KMS-11 (cell line): Measurements from ENCODE around the gene PROM2.

Experiments
- H2AFZ ChIP-seq: fragments of 200-600 bp; sonication (generic); 2 replicates; pipeline ENCODE4 v1.6.1; 2016; ENCODE audit warnings: antibody characterized with exemption, mixed run types, low read depth
- H3K27ac ChIP-seq: fragments of 200-600 bp; sonication (generic); 2 replicates; pipeline ENCODE4 v1.6.1; 2016; ENCODE audit warnings: mild to moderate bottlenecking, mixed run types
- H3K27me3 ChIP-seq: fragments of 200-600 bp; sonication (generic); 2 replicates; pipeline ENCODE4 v1.6.1; 2017; ENCODE audit warnings: mild to moderate bottlenecking, low read depth, mixed run types, moderate library complexity; ENCODE audit not compliant: insufficient read depth
- H3K36me3 ChIP-seq: fragments of 200-600 bp; sonication (generic); 2 replicates; pipeline ENCODE4 v1.6.1; 2017; ENCODE audit warnings: mild to moderate bottlenecking, mixed run types; ENCODE audit not compliant: insufficient read depth
- H3K4me1 ChIP-seq: fragments of 200-600 bp; sonication (generic); 2 replicates; pipeline ENCODE4 v1.6.1; 2016; ENCODE audit warnings: mild to moderate bottlenecking, low read depth, mixed run types; ENCODE audit not compliant: poor library complexity, severe bottlenecking
- H3K4me2 ChIP-seq: fragments of 200-600 bp; sonication (generic); 2 replicates; pipeline ENCODE4 v1.7.0; 2016; ENCODE audit warnings: mild to moderate bottlenecking, mixed run types
- H3K4me3 ChIP-seq: fragments of 200-600 bp; sonication (generic); IDR thresholded peaks from 2 replicates; pipeline ENCODE4 v1.6.1; 2017; ENCODE audit warnings: low read depth, low read length, mixed read lengths; ENCODE audit not compliant: insufficient read depth
- H3K79me2 ChIP-seq: fragments of 200-600 bp; sonication (generic); 2 replicates; pipeline ENCODE4 v1.6.1; 2016; ENCODE audit warnings: low read depth, mixed run types; ENCODE audit not compliant: insufficient read depth
- H3K9ac ChIP-seq: fragments of 200-600 bp; sonication (generic); 2 replicates; pipeline ENCODE4 v1.6.1; 2016; ENCODE audit warnings: mild to moderate bottlenecking, mixed run types
- H4K20me1 ChIP-seq: fragments of 200-600 bp; sonication (generic); 2 replicates; pipeline ENCODE4 v1.6.1; 2016; ENCODE audit warnings: mild to moderate bottlenecking, mixed run types; ENCODE audit not compliant: insufficient read depth
- TF ChIP-seq, protein P1 (sequence below): fragments of 200-600 bp; sonication (generic); conservative IDR thresholded peaks from 2 replicates; pipeline ENCODE4 v1.6.1; 2017; ENCODE audit warnings: low read depth, mild to moderate bottlenecking, antibody characterized with exemption, low read length, moderate library complexity, mixed read lengths

Gene PROM2

DNA sequence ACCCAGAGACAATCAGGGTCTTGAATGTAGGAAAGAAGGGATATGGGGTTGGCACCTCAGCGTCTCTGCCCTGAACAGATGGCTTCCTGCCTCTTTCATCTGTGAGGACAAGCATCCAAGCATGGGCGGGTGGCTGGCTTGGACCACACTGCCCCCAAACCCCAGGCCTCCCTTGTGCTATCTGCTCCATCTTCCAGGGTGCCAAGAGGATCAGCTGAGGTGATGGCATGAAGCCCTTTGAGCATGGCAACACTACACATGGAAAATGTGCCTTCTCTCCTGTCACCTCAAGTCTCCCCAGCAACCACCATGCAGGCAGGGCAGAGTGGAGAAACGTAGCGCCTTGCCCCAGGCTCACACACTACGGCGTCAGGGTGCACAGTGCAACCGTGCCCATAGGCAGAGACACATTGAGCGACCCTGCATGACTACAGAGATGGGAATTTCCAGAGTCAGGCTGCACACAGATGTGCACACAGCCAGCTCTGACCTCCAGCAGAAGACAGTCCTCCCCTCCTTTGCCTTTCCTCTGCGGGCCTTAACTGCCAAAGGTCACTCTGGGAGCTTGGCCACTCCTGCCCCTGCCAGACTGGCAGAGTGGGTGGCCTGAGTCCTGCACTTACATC is 24.4 kb downstream of the PROM2 start:
- no peaks in the 10 kb centered on the region for H3K79me2 ChIP-seq
- no peaks in the 10 kb centered on the region for H3K4me1 ChIP-seq
- TF ChIP-seq, protein P1, sequence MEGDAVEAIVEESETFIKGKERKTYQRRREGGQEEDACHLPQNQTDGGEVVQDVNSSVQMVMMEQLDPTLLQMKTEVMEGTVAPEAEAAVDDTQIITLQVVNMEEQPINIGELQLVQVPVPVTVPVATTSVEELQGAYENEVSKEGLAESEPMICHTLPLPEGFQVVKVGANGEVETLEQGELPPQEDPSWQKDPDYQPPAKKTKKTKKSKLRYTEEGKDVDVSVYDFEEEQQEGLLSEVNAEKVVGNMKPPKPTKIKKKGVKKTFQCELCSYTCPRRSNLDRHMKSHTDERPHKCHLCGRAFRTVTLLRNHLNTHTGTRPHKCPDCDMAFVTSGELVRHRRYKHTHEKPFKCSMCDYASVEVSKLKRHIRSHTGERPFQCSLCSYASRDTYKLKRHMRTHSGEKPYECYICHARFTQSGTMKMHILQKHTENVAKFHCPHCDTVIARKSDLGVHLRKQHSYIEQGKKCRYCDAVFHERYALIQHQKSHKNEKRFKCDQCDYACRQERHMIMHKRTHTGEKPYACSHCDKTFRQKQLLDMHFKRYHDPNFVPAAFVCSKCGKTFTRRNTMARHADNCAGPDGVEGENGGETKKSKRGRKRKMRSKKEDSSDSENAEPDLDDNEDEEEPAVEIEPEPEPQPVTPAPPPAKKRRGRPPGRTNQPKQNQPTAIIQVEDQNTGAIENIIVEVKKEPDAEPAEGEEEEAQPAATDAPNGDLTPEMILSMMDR: no peak
- H3K27ac ChIP-seq: no peak overlapping the region
- no peak overlapping the region for H3K9ac ChIP-seq
- H3K4me2 ChIP-seq: no peak overlapping the region
- H3K27me3 ChIP-seq: no peaks in the 10 kb centered on the region; the same call in 1 of the 2 replicates
- H4K20me1 ChIP-seq: no peaks in the 10 kb centered on the region
- no peak overlapping the region for H2AFZ ChIP-seq
- H3K36me3 ChIP-seq: no peaks in the 10 kb centered on the region
- H3K4me3 ChIP-seq: no peak overlapping the region

DNA sequence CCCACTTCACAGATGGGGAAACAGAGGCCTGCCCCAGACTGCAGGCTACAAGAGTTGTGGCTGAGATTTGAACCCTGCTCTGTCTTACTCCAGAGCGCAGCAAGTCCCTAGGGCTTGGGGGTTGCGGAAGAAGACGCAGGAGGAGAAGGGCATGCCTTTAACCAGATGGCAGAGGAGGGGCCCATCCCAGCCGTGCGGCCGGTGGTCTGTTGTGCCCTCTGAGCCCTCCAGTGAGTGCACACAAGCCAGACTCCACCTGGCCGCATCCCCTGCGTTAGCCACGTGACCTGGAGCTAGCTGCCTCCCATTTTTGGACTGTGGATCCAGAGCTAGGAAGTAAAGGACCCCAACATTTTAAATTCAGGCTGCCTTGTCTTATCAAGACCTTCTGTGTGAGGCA is 25.7 kb downstream of the PROM2 start:
- no peak overlapping the region for H3K4me2 ChIP-seq

DNA sequence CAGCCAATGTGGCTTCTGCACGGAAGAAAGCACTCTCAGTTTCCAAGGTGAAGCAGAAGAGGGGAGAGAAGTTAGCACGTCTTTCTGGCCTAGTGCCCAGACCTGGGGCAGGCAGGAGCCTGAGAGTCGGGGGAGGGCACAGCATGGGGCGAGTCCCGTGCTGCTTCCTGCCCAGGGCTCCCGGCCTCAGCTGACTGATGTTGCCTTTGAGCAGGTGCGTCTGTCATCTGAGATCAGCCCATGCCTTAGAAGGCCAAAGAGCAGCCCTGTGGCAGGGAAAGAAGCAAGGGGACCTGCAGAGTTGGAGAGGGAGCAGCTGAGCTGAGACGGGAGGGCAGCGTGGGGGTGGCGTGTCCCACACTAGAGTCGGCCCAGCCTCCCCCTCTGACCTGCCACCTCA is 26.2 kb downstream of the PROM2 start:
- H3K4me1 ChIP-seq: no peaks in the 10 kb centered on the region
- no peak overlapping the region for H3K9ac ChIP-seq
- no peaks in the 10 kb centered on the region for H3K79me2 ChIP-seq
- no peak overlapping the region for H3K27ac ChIP-seq
- H3K27me3 ChIP-seq: no peaks in the 10 kb centered on the region; the same call in 1 of the 2 replicates
- no peak overlapping the region for H3K4me3 ChIP-seq
- no peaks in the 10 kb centered on the region for H4K20me1 ChIP-seq
- TF ChIP-seq, protein P1: no peak
- H3K4me2 ChIP-seq: no peak overlapping the region
- H3K36me3 ChIP-seq: no peaks in the 10 kb centered on the region
- no peak overlapping the region for H2AFZ ChIP-seq

More for the DNA sequence above, 25.7 kb downstream of the PROM2 start:
- no peaks in the 10 kb centered on the region for H4K20me1 ChIP-seq
- H3K4me1 ChIP-seq: no peaks in the 10 kb centered on the region
- no peaks in the 10 kb centered on the region; the same call in 1 of the 2 replicates for H3K27me3 ChIP-seq
- TF ChIP-seq, protein P1: no peak
- no peaks in the 10 kb centered on the region for H3K79me2 ChIP-seq
- H2AFZ ChIP-seq: no peak overlapping the region
- H3K27ac ChIP-seq: no peak overlapping the region
- no peak overlapping the region for H3K4me3 ChIP-seq
- H3K36me3 ChIP-seq: no peaks in the 10 kb centered on the region
- H3K9ac ChIP-seq: no peak overlapping the region

DNA sequence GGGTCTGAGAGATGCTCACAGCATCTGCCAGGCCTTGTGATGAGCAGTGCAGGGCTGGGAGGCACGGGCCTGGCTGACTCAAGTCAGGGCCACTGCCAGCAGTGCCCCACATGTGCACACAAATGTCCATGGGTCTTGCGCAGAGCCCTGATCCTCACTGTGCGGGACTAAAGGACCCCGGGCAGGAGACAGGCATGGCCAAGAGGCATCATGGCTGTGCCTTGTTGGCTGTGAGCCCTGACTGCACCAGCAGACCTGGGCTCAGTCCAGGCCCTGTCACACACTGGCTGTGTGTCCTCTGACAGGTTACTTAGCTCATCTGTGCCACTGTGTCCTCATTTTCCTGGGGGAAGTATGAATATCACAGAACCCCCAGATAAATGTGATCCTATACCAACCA is 26.9 kb downstream of the PROM2 start:
- no peaks in the 10 kb centered on the region; the same call in 1 of the 2 replicates for H3K27me3 ChIP-seq
- H3K4me3 ChIP-seq: no peak overlapping the region
- TF ChIP-seq, protein P1: no peak
- H3K9ac ChIP-seq: no peak overlapping the region
- no peaks in the 10 kb centered on the region for H3K79me2 ChIP-seq
- H3K4me1 ChIP-seq: no peaks in the 10 kb centered on the region
- no peaks in the 10 kb centered on the region for H3K36me3 ChIP-seq
- H3K4me2 ChIP-seq: no peak overlapping the region
- no peaks in the 10 kb centered on the region for H4K20me1 ChIP-seq
- no peak overlapping the region for H2AFZ ChIP-seq
- no peak overlapping the region for H3K27ac ChIP-seq
